Testis (tissue), 3 donors: ENCODE data around the gene TRIM37. TPM values are rescaled to one million over a fixed set of nuclear protein-coding genes. Genes with fewer than 3 reads are reported as not detected.
"Not testable (repeated sequence)": the region's sequence is repeated elsewhere in the genome, so short reads cannot be mapped to it uniquely, and the experiment has no call there.

Experiments
- DNase-seq: peaks from one replicate; pipeline ENCODE4 v3.0.0-alpha.2; 2019
- H3K27ac ChIP-seq, 2 donors: fragments of 200-600 bp; sonication (generic); one replicate each; pipeline ENCODE4 v1.5.1; 2019
- H3K27me3 ChIP-seq: fragments of 200-600 bp; sonication (generic); one replicate; pipeline ENCODE4 v1.5.1; 2019
- H3K36me3 ChIP-seq: fragments of 200-600 bp; sonication (generic); one replicate; pipeline ENCODE4 v1.5.1; 2017; ENCODE audit warnings: low read depth; ENCODE audit errors: missing control alignments
- H3K4me1 ChIP-seq: fragments of 200-600 bp; sonication (generic); one replicate; pipeline ENCODE4 v1.5.1; 2019
- H3K4me3 ChIP-seq, 2 donors: fragments of 200-600 bp; sonication (generic); one replicate each; pipeline ENCODE4 v1.5.1; 2017 to 2019
- H3K9me3 ChIP-seq: fragments of 200-600 bp; sonication (generic); one replicate; pipeline ENCODE4 v1.5.1; 2017
- CTCF ChIP-seq, 3 experiments: fragments of 450-650 bp in 2 of 3; fragments of 200-600 bp in 1 of 3; sonication (generic) in 1 of 3; IDR thresholded peaks; one replicate each; pipeline ENCODE4 v1.5.1; 2016 to 2019; ENCODE audit warnings: antibody characterized with exemption in 3 of 3, mild to moderate bottlenecking in 2 of 3, moderate library complexity in 1 of 3
- POLR2A ChIP-seq: fragments of 450-650 bp; IDR thresholded peaks from one replicate; pipeline ENCODE4 v1.6.1; 2017; ENCODE audit warnings: antibody characterized with exemption, mild to moderate bottlenecking, moderate library complexity
- WGBS, 2 donors: methylation state at CpG; one replicate each; pipeline ENCODE4 v1.1.5; 2018; 5-methylcytosine and 5-hydroxymethylcytosine counted together
- intact Hi-C: fragments of 100-400 bp; cut with DNase I; formaldehyde crosslinking; loops from one replicate; pipeline ENCODE4 v1.15.1; 2023; ENCODE audit warnings: low total_unique reads
- polyA plus RNA-seq: library from polyadenylated mRNA; stranded (reverse); fragments of 350-450 nt; fragmentation: Illumina TruSeq; extraction: RNeasy Lipid Tissue Mini Kit (QIAGEN cat#74804); gene quantifications from one replicate; pipeline ENCODE4 v1.2.3, GENCODE V29; 2014; ENCODE audit warnings: low read depth, low replicate concordance; ENCODE audit not compliant: insufficient read depth
- total RNA-seq, 2 donors: library from RNA; depleted of rRNA; stranded (reverse); fragments of >200 nt; gene quantifications; one replicate each; pipeline ENCODE4 v1.2.3, GENCODE V29; 2016

The TRIM37 gene
- total and polyA plus RNA-seq, 3 donors from 2014 or later: 98.5 to 149 (median 119) TPM

- H3K36me3 ChIP-seq: no peaks in the 10 kb centered on the region
- H3K27me3 ChIP-seq: no peaks in the 10 kb centered on the region
- no peaks in the 10 kb centered on the region for H3K4me1 ChIP-seq
- intact Hi-C loops: no loop called here
- no peak overlapping the region for H3K4me3 ChIP-seq
- no peak for TF ChIP-seq CTCF (IDR thresholded peaks at IDR 0.05)
- no peak for TF ChIP-seq POLR2A
- no peak overlapping the region for H3K27ac ChIP-seq
- WGBS, 2 donors: 69 to 79% methylated on average over 4 of the region's 4 CpGs
- no peaks in the 10 kb centered on the region for H3K9me3 ChIP-seq
- no peak for DNase-seq
Observed at GRCh38 chr17:58968426-58969061, 138.1 kb downstream of the TRIM37 start.

- TF ChIP-seq CTCF (IDR thresholded peaks at IDR 0.05): no peak
- no peak for TF ChIP-seq POLR2A
- intact Hi-C loops: no loop called here
- WGBS, 2 donors: 99% methylated on average over 3 of the region's 3 CpGs
Observed at GRCh38 chr17:58966208-58966607, 140.5 kb downstream of the TRIM37 start.

GRCh38 chr17:58965221-58965620 lies 141.5 kb downstream of the TRIM37 start:
- no peak for TF ChIP-seq CTCF (IDR thresholded peaks at IDR 0.05)
- no peak for TF ChIP-seq POLR2A
- H3K36me3 ChIP-seq: no peaks in the 10 kb centered on the region
- WGBS, 2 donors: 70 to 73% methylated on average over 3 of the region's 3 CpGs
- H3K27ac ChIP-seq: no peak overlapping the region
- no peak overlapping the region for H3K4me3 ChIP-seq
- H3K4me1 ChIP-seq: no peaks in the 10 kb centered on the region
- intact Hi-C loops: no loop called here
- DNase-seq: no peak
- H3K9me3 ChIP-seq: no peaks in the 10 kb centered on the region
- H3K27me3 ChIP-seq: no peaks in the 10 kb centered on the region

More at GRCh38 chr17:58966208-58966607, 140.5 kb downstream of the TRIM37 start:
- H3K9me3 ChIP-seq: no peaks in the 10 kb centered on the region
- no peaks in the 10 kb centered on the region for H3K4me1 ChIP-seq
- no peaks in the 10 kb centered on the region for H3K27me3 ChIP-seq
- no peak overlapping the region for H3K4me3 ChIP-seq
- H3K27ac ChIP-seq: no peak overlapping the region
- no peaks in the 10 kb centered on the region for H3K36me3 ChIP-seq
- no peak for DNase-seq

GRCh38 chr17:58960068-58960467 lies 146.6 kb downstream of the TRIM37 start:
- peak; percentile 20 for DNase-seq
- TF ChIP-seq CTCF (IDR thresholded peaks at IDR 0.05) (no peak), POLR2A (no peak)

GRCh38 chr17:58957725-58958073 lies 149.0 kb downstream of the TRIM37 start:
- H3K4me1 ChIP-seq, H3K36me3 ChIP-seq, DNase-seq, H3K27me3 ChIP-seq, intact Hi-C loops, H3K9me3 ChIP-seq, H3K4me3 ChIP-seq, H3K27ac ChIP-seq: not testable (repeated sequence)
- 94 to 100% methylated on average over 1 of the region's 1 CpG for WGBS, 2 donors

More at GRCh38 chr17:58960068-58960467, 146.6 kb downstream of the TRIM37 start:
- no peaks in the 10 kb centered on the region for H3K4me1 ChIP-seq
- no peaks in the 10 kb centered on the region for H3K36me3 ChIP-seq
- H3K4me3 ChIP-seq: no peak overlapping the region
- no peak overlapping the region for H3K27ac ChIP-seq
- no peaks in the 10 kb centered on the region for H3K27me3 ChIP-seq
- no peaks in the 10 kb centered on the region for H3K9me3 ChIP-seq
- intact Hi-C loops: no loop called here
